Liver (tissue), 3 donors: ENCODE data around the gene TBC1D5.

ENCODE experiments used
- EGR1 ChIP-seq, 2 donors: IDR thresholded peaks; 2 replicates each; pipeline ENCODE4 v1.6.1; 2016 to 2018; ENCODE audit warnings: antibody characterized with exemption in 2 of 2, low read depth in 2 of 2
- HNF4A ChIP-seq, 2 donors: conservative IDR thresholded peaks; 2 replicates each; pipeline ENCODE4 v1.6.1; 2016; ENCODE audit warnings: antibody characterized with exemption in 2 of 2, mild to moderate bottlenecking in 2 of 2
- HNF4G ChIP-seq: IDR thresholded peaks from 2 replicates; pipeline ENCODE4 v1.6.1; 2016; ENCODE audit warnings: antibody characterized with exemption
- JUND ChIP-seq, 2 donors: IDR thresholded peaks; 2 replicates each; pipeline ENCODE4 v1.6.1; 2016; ENCODE audit warnings: antibody characterized with exemption in 2 of 2
- RAD21 ChIP-seq, 2 donors: IDR thresholded peaks; 2 replicates each; pipeline ENCODE4 v1.6.1; 2016; ENCODE audit warnings: antibody characterized with exemption in 2 of 2, mild to moderate bottlenecking in 2 of 2
- SP1 ChIP-seq: IDR thresholded peaks from 2 replicates; pipeline ENCODE4 v1.6.1; 2018; ENCODE audit warnings: antibody characterized with exemption, mild to moderate bottlenecking
- TAF1 ChIP-seq: conservative IDR thresholded peaks from 2 replicates; pipeline ENCODE4 v1.6.1; 2016; ENCODE audit warnings: antibody characterized with exemption, mild to moderate bottlenecking
- YY1 ChIP-seq: IDR thresholded peaks from 2 replicates; pipeline ENCODE4 v1.6.1; 2016; ENCODE audit warnings: antibody characterized with exemption, mild to moderate bottlenecking
- TF ChIP-seq, protein P1 (sequence below): fragments of 150-350 bp; IDR thresholded peaks from 2 replicates; pipeline ENCODE4 v1.5.1; 2017; ENCODE audit warnings: improper control_type of control experiment, low read depth, low read length; ENCODE audit not compliant: missing input control
- TF ChIP-seq, protein P2 (sequence below): IDR thresholded peaks from 2 replicates; pipeline ENCODE4 v1.6.1; 2016; ENCODE audit warnings: antibody characterized with exemption
- TF ChIP-seq, protein P3 (sequence below): IDR thresholded peaks from 2 replicates; pipeline ENCODE4 v1.6.1; 2016; ENCODE audit warnings: antibody characterized with exemption
- TF ChIP-seq, protein P4 (sequence below): IDR thresholded peaks from 2 replicates; pipeline ENCODE4 v1.6.1; 2016; ENCODE audit warnings: antibody characterized with exemption
- TF ChIP-seq, protein P5 (sequence below): IDR thresholded peaks from 2 replicates; pipeline ENCODE4 v1.6.1; 2016; ENCODE audit warnings: antibody characterized with exemption, mild to moderate bottlenecking
- donor health status: healthy.
- donor health status: healthy.

DNA sequence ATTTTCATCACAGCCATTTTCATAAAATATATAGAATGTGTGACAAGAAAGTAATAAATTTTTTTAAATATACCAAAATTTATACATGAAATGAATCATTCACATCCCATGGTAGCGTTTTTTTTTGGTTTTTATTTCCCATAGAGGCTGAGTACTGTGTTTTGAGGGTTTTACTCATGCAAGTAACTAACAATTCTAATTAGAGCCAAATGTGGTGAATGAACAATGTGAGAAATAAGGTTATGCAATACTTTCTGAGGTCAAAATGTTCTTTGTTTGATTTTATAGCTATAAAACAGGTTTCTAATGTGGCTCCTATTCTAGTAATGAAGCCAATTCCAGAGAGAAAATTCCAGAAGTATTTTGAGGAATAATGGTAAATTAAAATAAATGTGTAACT lies 386.8 kb downstream of the TBC1D5 start:
- TF ChIP-seq, protein P1, sequence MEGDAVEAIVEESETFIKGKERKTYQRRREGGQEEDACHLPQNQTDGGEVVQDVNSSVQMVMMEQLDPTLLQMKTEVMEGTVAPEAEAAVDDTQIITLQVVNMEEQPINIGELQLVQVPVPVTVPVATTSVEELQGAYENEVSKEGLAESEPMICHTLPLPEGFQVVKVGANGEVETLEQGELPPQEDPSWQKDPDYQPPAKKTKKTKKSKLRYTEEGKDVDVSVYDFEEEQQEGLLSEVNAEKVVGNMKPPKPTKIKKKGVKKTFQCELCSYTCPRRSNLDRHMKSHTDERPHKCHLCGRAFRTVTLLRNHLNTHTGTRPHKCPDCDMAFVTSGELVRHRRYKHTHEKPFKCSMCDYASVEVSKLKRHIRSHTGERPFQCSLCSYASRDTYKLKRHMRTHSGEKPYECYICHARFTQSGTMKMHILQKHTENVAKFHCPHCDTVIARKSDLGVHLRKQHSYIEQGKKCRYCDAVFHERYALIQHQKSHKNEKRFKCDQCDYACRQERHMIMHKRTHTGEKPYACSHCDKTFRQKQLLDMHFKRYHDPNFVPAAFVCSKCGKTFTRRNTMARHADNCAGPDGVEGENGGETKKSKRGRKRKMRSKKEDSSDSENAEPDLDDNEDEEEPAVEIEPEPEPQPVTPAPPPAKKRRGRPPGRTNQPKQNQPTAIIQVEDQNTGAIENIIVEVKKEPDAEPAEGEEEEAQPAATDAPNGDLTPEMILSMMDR = no peak
- TF ChIP-seq, protein P2, sequence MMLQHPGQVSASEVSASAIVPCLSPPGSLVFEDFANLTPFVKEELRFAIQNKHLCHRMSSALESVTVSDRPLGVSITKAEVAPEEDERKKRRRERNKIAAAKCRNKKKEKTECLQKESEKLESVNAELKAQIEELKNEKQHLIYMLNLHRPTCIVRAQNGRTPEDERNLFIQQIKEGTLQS = no peak
- TF ChIP-seq HNF4G (no peak), YY1 (no peak), TAF1 (no peak), HNF4A (conservative IDR thresholded peaks at IDR 0.05) (no peak), SP1 (no peak), RAD21 (IDR thresholded peaks at IDR 0.05) (no peak), EGR1 (IDR thresholded peaks at IDR 0.05; ENCODE audit: low read depth in 2 of 2) (no peak), JUND (IDR thresholded peaks at IDR 0.05) (no peak)
- TF ChIP-seq, protein P3, sequence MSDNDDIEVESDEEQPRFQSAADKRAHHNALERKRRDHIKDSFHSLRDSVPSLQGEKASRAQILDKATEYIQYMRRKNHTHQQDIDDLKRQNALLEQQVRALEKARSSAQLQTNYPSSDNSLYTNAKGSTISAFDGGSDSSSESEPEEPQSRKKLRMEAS = no peak
- TF ChIP-seq, protein P4, sequence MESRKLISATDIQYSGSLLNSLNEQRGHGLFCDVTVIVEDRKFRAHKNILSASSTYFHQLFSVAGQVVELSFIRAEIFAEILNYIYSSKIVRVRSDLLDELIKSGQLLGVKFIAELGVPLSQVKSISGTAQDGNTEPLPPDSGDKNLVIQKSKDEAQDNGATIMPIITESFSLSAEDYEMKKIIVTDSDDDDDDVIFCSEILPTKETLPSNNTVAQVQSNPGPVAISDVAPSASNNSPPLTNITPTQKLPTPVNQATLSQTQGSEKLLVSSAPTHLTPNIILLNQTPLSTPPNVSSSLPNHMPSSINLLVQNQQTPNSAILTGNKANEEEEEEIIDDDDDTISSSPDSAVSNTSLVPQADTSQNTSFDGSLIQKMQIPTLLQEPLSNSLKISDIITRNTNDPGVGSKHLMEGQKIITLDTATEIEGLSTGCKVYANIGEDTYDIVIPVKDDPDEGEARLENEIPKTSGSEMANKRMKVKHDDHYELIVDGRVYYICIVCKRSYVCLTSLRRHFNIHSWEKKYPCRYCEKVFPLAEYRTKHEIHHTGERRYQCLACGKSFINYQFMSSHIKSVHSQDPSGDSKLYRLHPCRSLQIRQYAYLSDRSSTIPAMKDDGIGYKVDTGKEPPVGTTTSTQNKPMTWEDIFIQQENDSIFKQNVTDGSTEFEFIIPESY = no peak
- TF ChIP-seq, protein P5, sequence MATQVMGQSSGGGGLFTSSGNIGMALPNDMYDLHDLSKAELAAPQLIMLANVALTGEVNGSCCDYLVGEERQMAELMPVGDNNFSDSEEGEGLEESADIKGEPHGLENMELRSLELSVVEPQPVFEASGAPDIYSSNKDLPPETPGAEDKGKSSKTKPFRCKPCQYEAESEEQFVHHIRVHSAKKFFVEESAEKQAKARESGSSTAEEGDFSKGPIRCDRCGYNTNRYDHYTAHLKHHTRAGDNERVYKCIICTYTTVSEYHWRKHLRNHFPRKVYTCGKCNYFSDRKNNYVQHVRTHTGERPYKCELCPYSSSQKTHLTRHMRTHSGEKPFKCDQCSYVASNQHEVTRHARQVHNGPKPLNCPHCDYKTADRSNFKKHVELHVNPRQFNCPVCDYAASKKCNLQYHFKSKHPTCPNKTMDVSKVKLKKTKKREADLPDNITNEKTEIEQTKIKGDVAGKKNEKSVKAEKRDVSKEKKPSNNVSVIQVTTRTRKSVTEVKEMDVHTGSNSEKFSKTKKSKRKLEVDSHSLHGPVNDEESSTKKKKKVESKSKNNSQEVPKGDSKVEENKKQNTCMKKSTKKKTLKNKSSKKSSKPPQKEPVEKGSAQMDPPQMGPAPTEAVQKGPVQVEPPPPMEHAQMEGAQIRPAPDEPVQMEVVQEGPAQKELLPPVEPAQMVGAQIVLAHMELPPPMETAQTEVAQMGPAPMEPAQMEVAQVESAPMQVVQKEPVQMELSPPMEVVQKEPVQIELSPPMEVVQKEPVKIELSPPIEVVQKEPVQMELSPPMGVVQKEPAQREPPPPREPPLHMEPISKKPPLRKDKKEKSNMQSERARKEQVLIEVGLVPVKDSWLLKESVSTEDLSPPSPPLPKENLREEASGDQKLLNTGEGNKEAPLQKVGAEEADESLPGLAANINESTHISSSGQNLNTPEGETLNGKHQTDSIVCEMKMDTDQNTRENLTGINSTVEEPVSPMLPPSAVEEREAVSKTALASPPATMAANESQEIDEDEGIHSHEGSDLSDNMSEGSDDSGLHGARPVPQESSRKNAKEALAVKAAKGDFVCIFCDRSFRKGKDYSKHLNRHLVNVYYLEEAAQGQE = no peak
